Mesenchymal stem cell (in vitro differentiated cells and primary cell): ENCODE measurements around the gene C1orf35.
A peak's percentile ranks its signal among the peaks of the same experiment; 100 is the strongest.

Experiments
- DNase-seq: peaks from one replicate; pipeline ENCODE4 v3.0.0-alpha.2; 2013
- H2AFZ ChIP-seq: one replicate; pipeline ENCODE4 v1.6.1; 2013; ENCODE audit warnings: low read depth, mild to moderate bottlenecking, control low read depth, inconsistent platforms, low read length, moderate library complexity
- H2AK5ac ChIP-seq: 2 replicates; pipeline ENCODE4 v1.6.1; 2013; ENCODE audit warnings: low read length, moderate library complexity, mild to moderate bottlenecking, inconsistent platforms; ENCODE audit not compliant: severe bottlenecking
- H2BK120ac ChIP-seq: one replicate; pipeline ENCODE4 v1.6.1; 2013; ENCODE audit warnings: low read depth, mild to moderate bottlenecking, inconsistent platforms, low read length, moderate library complexity
- H2BK12ac ChIP-seq, 2 experiments: one replicate each; pipeline ENCODE4 v1.6.1; 2013; ENCODE audit warnings: inconsistent platforms in 2 of 2, low read length in 2 of 2, mild to moderate bottlenecking in 2 of 2, moderate library complexity in 2 of 2, control low read depth in 1 of 2
- H2BK15ac ChIP-seq: one replicate; pipeline ENCODE4 v1.6.1; 2013; ENCODE audit warnings: mild to moderate bottlenecking, low read depth, inconsistent platforms; ENCODE audit not compliant: poor library complexity, severe bottlenecking
- H2BK5ac ChIP-seq: 2 replicates; pipeline ENCODE4 v1.6.1; 2013; ENCODE audit warnings: low read depth, mild to moderate bottlenecking, low read length, control low read depth, inconsistent platforms; ENCODE audit not compliant: poor library complexity, severe bottlenecking
- H3K14ac ChIP-seq, 2 experiments: one replicate each; pipeline ENCODE4 v1.6.1; 2013; ENCODE audit warnings: inconsistent platforms in 2 of 2, low read length in 2 of 2, control low read depth in 1 of 2, mild to moderate bottlenecking in 1 of 2, moderate library complexity in 1 of 2
- H3K18ac ChIP-seq, 2 experiments: one replicate each; pipeline ENCODE4 v1.6.1; 2013; ENCODE audit warnings: inconsistent platforms in 2 of 2, low read length in 2 of 2, control low read depth in 1 of 2, low read depth in 1 of 2, mild to moderate bottlenecking in 1 of 2
- H3K23ac ChIP-seq, 2 experiments: one replicate each; pipeline ENCODE4 v1.6.1; 2013; ENCODE audit warnings: inconsistent platforms in 2 of 2, low read length in 2 of 2, mild to moderate bottlenecking in 2 of 2, moderate library complexity in 2 of 2, control low read depth in 1 of 2
- H3K27ac ChIP-seq: 2 replicates; pipeline ENCODE4 v1.5.1; 2013; ENCODE audit warnings: mild to moderate bottlenecking, moderate library complexity, low read length, control low read depth, inconsistent platforms; ENCODE audit not compliant: poor library complexity, severe bottlenecking
- H3K27me3 ChIP-seq, 2 experiments: 2 replicates each; pipeline versions ENCODE4 v1.6.1 to v1.7.0; 2013; ENCODE audit warnings: low read length in 2 of 2, mild to moderate bottlenecking in 2 of 2, moderate library complexity in 2 of 2, control low read depth in 1 of 2, inconsistent platforms in 1 of 2; ENCODE audit not compliant: control insufficient read depth in 1 of 2, insufficient read depth in 1 of 2
- H3K36me3 ChIP-seq, 2 experiments: 2 replicates each; pipeline versions ENCODE4 v1.6.1 to v1.7.0; 2013; ENCODE audit warnings: low read length in 2 of 2, control low read depth in 1 of 2, inconsistent platforms in 1 of 2, low read depth in 1 of 2, mild to moderate bottlenecking in 1 of 2; ENCODE audit not compliant: insufficient read depth in 2 of 2, control insufficient read depth in 1 of 2
- H3K4ac ChIP-seq, 2 experiments: one replicate each; pipeline ENCODE4 v1.6.1; 2013; ENCODE audit warnings: inconsistent platforms in 2 of 2, low read length in 2 of 2, mild to moderate bottlenecking in 2 of 2, moderate library complexity in 2 of 2, control low read depth in 1 of 2, low read depth in 1 of 2
- H3K4me1 ChIP-seq: 2 replicates; pipeline ENCODE4 v1.6.1; 2013; ENCODE audit warnings: low read depth, low read length, control low read depth; ENCODE audit not compliant: control insufficient read depth, insufficient read depth
- H3K4me2 ChIP-seq: 2 replicates; pipeline ENCODE4 v1.6.1; 2013; ENCODE audit warnings: low read length, mild to moderate bottlenecking, inconsistent platforms; ENCODE audit not compliant: poor library complexity, severe bottlenecking
- H3K4me3 ChIP-seq, 2 experiments: 2 replicates each; pipeline versions ENCODE4 v1.5.1 to v1.7.0; 2013; ENCODE audit warnings: low read length in 2 of 2, mild to moderate bottlenecking in 2 of 2, control low read depth in 1 of 2, low read depth in 1 of 2; ENCODE audit not compliant: insufficient read depth in 1 of 2
- H3K79me1 ChIP-seq: replicated peaks from 2 replicates; pipeline ENCODE4 v1.6.1; 2013; ENCODE audit warnings: mild to moderate bottlenecking, control low read depth, low read length, inconsistent platforms; ENCODE audit not compliant: poor library complexity, severe bottlenecking
- H3K9ac ChIP-seq: 2 replicates; pipeline ENCODE4 v1.7.0; 2013; ENCODE audit warnings: mild to moderate bottlenecking, low read length, moderate library complexity
- H3K9me3 ChIP-seq: 2 replicates; pipeline ENCODE4 v1.7.0; 2013; ENCODE audit warnings: mild to moderate bottlenecking, low read length; ENCODE audit not compliant: control insufficient read depth
- H4K8ac ChIP-seq: one replicate; pipeline ENCODE4 v1.6.1; 2013; ENCODE audit warnings: inconsistent platforms, mild to moderate bottlenecking, low read length, moderate library complexity
- H4K91ac ChIP-seq: one replicate; pipeline ENCODE4 v1.6.1; 2013; ENCODE audit warnings: mild to moderate bottlenecking, low read length, inconsistent platforms
- WGBS: methylation state at CpG from one replicate; pipeline ENCODE4 v1.1.7; 2013; ENCODE audit warnings: mixed read lengths; 5-methylcytosine and 5-hydroxymethylcytosine counted together

C1orf35 gene

DNA sequence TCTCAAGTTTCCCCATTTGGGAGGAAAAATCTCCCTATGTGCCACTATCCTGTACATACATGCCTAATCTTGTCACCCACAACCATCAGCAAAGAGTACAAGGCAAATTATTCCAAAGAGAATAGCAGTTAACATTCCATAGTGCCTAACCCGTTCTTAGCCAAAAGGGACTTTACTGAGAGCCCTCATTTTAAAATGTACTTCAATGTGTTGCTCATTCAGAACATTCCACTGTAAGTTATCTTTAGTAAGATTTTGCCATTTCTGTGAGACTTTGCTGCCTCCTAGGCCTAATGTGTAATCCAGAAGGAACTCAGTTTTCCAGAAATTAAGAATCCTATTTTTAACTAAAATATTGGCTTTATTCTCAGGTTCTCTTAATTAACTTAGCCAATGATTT, 17.2 kb upstream of the C1orf35 start:
- H3K9ac ChIP-seq: peak overlapping the region; percentile 80
- no peak overlapping the region for H2BK5ac ChIP-seq
- WGBS: 89% methylated on average over 1 of the region's 1 CpG

DNA sequence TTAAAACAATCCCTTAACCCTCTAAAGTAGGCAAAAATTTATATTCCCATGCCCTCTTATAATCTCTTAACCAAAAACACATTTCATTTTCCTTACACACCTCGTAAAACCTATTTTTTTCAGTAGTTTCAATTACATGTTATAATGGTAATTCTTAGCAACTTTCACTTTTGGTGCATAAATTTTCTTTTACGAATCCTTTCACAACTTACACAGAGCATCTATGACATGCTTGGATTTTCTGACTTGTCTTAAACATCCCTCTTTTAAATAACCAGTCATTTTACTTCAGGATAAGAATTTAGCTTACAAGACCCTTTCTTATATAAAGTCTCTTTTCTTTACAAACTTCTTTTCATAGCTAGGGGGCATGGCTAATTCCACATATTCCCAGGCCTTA, 14.9 kb upstream of the C1orf35 start:
- no peak overlapping the region for H2AK5ac ChIP-seq
- no peak overlapping the region for H2AFZ ChIP-seq
- no peak overlapping the region for H4K91ac ChIP-seq
- no peak overlapping the region for H3K23ac ChIP-seq
- no peak overlapping the region for H2BK12ac ChIP-seq
- no peak overlapping the region for H3K14ac ChIP-seq
- no peaks in the 10 kb centered on the region for H3K79me1 ChIP-seq
- H3K4me1 ChIP-seq: no peaks in the 10 kb centered on the region
- no peak overlapping the region for H2BK120ac ChIP-seq
- peaks cover 0 to 14% of the 10 kb centered on the region in 2 experiments for H3K27me3 ChIP-seq
- no peaks in the 10 kb centered on the region for H3K9me3 ChIP-seq
- H3K18ac ChIP-seq: no peak overlapping the region
- H3K9ac ChIP-seq: no peak overlapping the region
- H3K36me3 ChIP-seq: no peaks in the 10 kb centered on the region
- H3K4ac ChIP-seq: no peak overlapping the region
- no peak overlapping the region for H3K27ac ChIP-seq
- H2BK5ac ChIP-seq: no peak overlapping the region
- H4K8ac ChIP-seq: no peak overlapping the region
- no peak for DNase-seq
- H3K4me3 ChIP-seq: no peak overlapping the region
- H3K4me2 ChIP-seq: no peak overlapping the region
- WGBS: 66% methylated on average over 2 of the region's 2 CpGs
- no peak overlapping the region for H2BK15ac ChIP-seq

More for the DNA sequence above, 17.2 kb upstream of the C1orf35 start:
- no peak for DNase-seq
- Histone ChIP-seq H2BK120ac (no peak overlapping the region), H3K18ac (no peak overlapping the region), H2AFZ (no peak overlapping the region), H3K36me3 (no peaks in the 10 kb centered on the region), H3K4me3 (no peak overlapping the region), H3K27me3 (peaks cover 0 to 33% of the 10 kb centered on the region in 2 experiments), H4K91ac (no peak overlapping the region), H2BK15ac (no peak overlapping the region), H3K4me2 (no peak overlapping the region), H3K14ac (no peak overlapping the region), H3K9me3 (no peaks in the 10 kb centered on the region), H3K4ac (no peak overlapping the region), H2AK5ac (no peak overlapping the region), H4K8ac (no peak overlapping the region), H3K27ac (no peak overlapping the region), H3K4me1 (no peaks in the 10 kb centered on the region), H2BK12ac (no peak overlapping the region), H3K79me1 (no peaks in the 10 kb centered on the region), H3K23ac (no peak overlapping the region)

DNA sequence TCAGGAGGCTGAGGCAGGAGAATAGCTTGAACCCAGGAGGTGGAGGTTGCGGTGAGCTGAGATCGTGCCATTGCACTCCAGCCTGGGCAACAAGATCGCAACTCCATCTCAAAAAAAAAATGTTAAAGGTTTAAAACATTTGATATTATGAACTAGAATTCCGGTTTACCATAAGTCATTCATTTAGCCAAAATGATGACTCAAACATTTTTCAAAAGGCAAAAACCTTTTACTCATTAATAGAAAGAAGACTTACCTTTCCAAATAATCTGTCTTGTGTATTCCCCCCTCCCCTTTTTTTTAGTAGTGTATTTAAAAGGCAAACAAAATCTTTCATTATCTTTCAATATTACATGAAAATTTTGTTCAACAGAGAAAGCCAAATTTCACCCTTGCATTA, 14.2 kb upstream of the C1orf35 start:
- Histone ChIP-seq H4K8ac (no peak overlapping the region), H3K4me1 (no peaks in the 10 kb centered on the region), H3K27ac (no peak overlapping the region), H2AFZ (no peak overlapping the region), H3K4me3 (no peak overlapping the region), H3K4ac (no peak overlapping the region), H3K79me1 (no peaks in the 10 kb centered on the region), H2BK5ac (no peak overlapping the region), H2BK12ac (no peak overlapping the region), H3K14ac (no peak overlapping the region), H3K27me3 (peaks cover 0 to 6% of the 10 kb centered on the region in 2 experiments), H3K9me3 (no peaks in the 10 kb centered on the region), H3K36me3 (no peaks in the 10 kb centered on the region), H3K4me2 (no peak overlapping the region), H4K91ac (no peak overlapping the region), H3K23ac (no peak overlapping the region), H2BK120ac (no peak overlapping the region), H2BK15ac (no peak overlapping the region), H3K18ac (no peak overlapping the region), H3K9ac (no peak overlapping the region), H2AK5ac (no peak overlapping the region)
- WGBS: 100% methylated on average over 2 of the region's 4 CpGs
- no peak for DNase-seq

GRCh38 chr1:228114827-228115226, 11.7 kb upstream of the C1orf35 start:
- no peak overlapping the region for H2BK12ac ChIP-seq
- H3K4ac ChIP-seq: no peak overlapping the region

More at GRCh38 chr1:228114827-228115226, 11.7 kb upstream of the C1orf35 start:
- Histone ChIP-seq H4K8ac (no peak overlapping the region), H3K27me3 (no peaks in the 10 kb centered on the region), H3K4me3 (no peak overlapping the region), H3K18ac (no peak overlapping the region), H3K9ac (no peak overlapping the region), H3K14ac (no peak overlapping the region), H3K4me1 (peaks cover 4% of the 10 kb centered on the region), H3K79me1 (peaks cover 3% of the 10 kb centered on the region), H3K4me2 (no peak overlapping the region), H2BK5ac (no peak overlapping the region), H2AK5ac (no peak overlapping the region), H4K91ac (no peak overlapping the region), H2AFZ (no peak overlapping the region), H3K36me3 (no peaks in the 10 kb centered on the region), H2BK15ac (no peak overlapping the region), H3K9me3 (no peaks in the 10 kb centered on the region), H3K27ac (no peak overlapping the region), H2BK120ac (no peak overlapping the region), H3K23ac (no peak overlapping the region)
- DNase-seq: no peak
- WGBS: 100% methylated on average over 1 of the region's 3 CpGs
